Ovary (tissue), 9 donors: ENCODE results near the gene ARPC4. TPM values are rescaled to one million over a fixed set of nuclear protein-coding genes. Genes with fewer than 3 reads are reported as not detected.

Experiments used
- DNase-seq, 5 donors: peaks; one replicate each; pipeline ENCODE4 v3.0.0-alpha.2; 2019 to 2020
- H3K27ac ChIP-seq, 2 donors: fragments of 200-600 bp; one replicate each; pipeline versions ENCODE4 v1.5.1 to v1.8.0; 2019 to 2022
- H3K27me3 ChIP-seq: fragments of 200-600 bp; one replicate; pipeline ENCODE4 v1.8.0; 2022
- H3K36me3 ChIP-seq: fragments of 200-600 bp; sonication (generic); one replicate; pipeline ENCODE4 v1.5.1; 2019
- H3K4me1 ChIP-seq: one replicate; pipeline ENCODE4 v1.8.1; 2013; ENCODE audit warnings: mild to moderate bottlenecking, moderate library complexity; ENCODE audit not compliant: insufficient read depth
- H3K4me3 ChIP-seq: fragments of 200-600 bp; sonication (generic); one replicate; pipeline ENCODE4 v1.5.1; 2017
- H3K9me3 ChIP-seq, 2 donors: fragments of 200-600 bp in 1 of 2; sonication (generic) in 1 of 2; one replicate each; pipeline versions ENCODE4 v1.5.1 to v1.8.1; 2013 to 2019; ENCODE audit warnings: mild to moderate bottlenecking in 1 of 2, moderate library complexity in 1 of 2
- EP300 ChIP-seq: sonication (generic); formaldehyde crosslinking; IDR thresholded peaks from one replicate; pipeline ENCODE4 v1.6.1; 2017; ENCODE audit warnings: antibody characterized with exemption
- POLR2A ChIP-seq: fragments of 450-650 bp; IDR thresholded peaks from one replicate; pipeline ENCODE4 v1.6.1; 2017; ENCODE audit warnings: antibody characterized with exemption, mild to moderate bottlenecking, moderate library complexity
- WGBS, 3 donors: extraction: QIAGEN DNeasy Blood & Tissue Kit in 1 of 3; methylation state at CpG; one replicate each; pipeline versions ENCODE4 v1.1.5 to v1.1.7; 2013 to 2017; 5-methylcytosine and 5-hydroxymethylcytosine counted together
- intact Hi-C, 4 donors: fragments of 100-400 bp; cut with DNase I; formaldehyde crosslinking; loops; one replicate each; pipeline versions ENCODE4 v1.11.0 to v1.15.1; 2022 to 2023
- polyA plus RNA-seq, 2 donors: library from polyadenylated mRNA; stranded (reverse); fragments of 200-250 nt in 1 of 2; fragments of 350-450 nt in 1 of 2; fragmentation: Illumina TruSeq in 1 of 2; extraction: RNeasy Lipid Tissue Mini Kit (QIAGEN cat#74804) in 1 of 2; gene quantifications; one replicate each; pipeline ENCODE4 v1.2.3, GENCODE V29; 2013 to 2014
- total RNA-seq, 7 donors: library from RNA; depleted of rRNA in 2 of 7; stranded (reverse); fragments of >200 nt in 2 of 7; fragmentation: NEBNext Ultra II Directional in 3 of 7; extraction: Animal tissue kit (Norgen Biotek cat#: 25700) in 3 of 7; gene quantifications; one replicate each; pipeline versions ENCODE4 v1.1.0 to v1.2.4, GENCODE V29; 2016 to 2023
- TF ChIP-seq, protein P1 (sequence below), 3 donors: fragments of 450-650 bp in 2 of 3; fragments of 200-600 bp in 1 of 3; IDR thresholded peaks; one replicate each; pipeline versions ENCODE4 v1.5.1 to v1.8.0; 2016 to 2022; ENCODE audit warnings: antibody characterized with exemption in 3 of 3, mild to moderate bottlenecking in 1 of 3
- donor health status: DM: no; HTN: no; CAD: no; lungs with moderate emphysema.
- donor health status: DM: no; HTN: no; CAD: no.
- donor health status: Bipolar disorder and iron deficiency.
- donor health status: DM: yes; HTN: yes; CAD: no.
- donor health status: DM: no; HTN: no; CAD: no.
- donor health status: DM: yes; HTN: yes; CAD: no.

The ARPC4 gene
- total and polyA plus RNA-seq, 9 donors, result 58.3 to 189 (median 85.1) TPM

DNA sequence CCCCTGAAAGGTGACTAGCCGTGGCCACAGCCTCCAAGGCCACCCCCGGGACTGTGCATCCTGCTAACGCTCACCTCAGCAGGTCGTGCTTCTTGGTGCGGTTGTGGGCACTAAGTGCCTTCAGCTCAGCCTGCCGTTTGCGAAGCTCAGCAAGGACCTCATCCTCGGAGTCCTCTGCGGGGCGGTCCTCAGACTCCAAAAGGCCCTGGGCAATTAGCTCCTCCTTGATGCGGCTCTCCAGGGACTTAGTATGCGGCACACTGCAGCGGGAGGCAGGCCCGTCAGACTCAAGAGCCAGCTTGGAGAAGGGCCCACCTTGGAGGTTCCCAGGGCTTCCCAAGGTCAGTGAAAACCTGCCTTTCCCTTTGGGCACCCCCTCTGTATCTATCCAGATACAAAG lies 8.9 kb upstream of the ARPC4 start:
- Histone ChIP-seq H3K4me1 (no peaks in the 10 kb centered on the region), H3K9me3 (no peaks in the 10 kb centered on the region), H3K27me3 (no peaks in the 10 kb centered on the region), H3K36me3 (no peaks in the 10 kb centered on the region), H3K4me3 (no peak overlapping the region), H3K27ac (no peak overlapping the region)
- no peak for DNase-seq
- intact Hi-C loops, result no loop called here
- TF ChIP-seq POLR2A (no peak), EP300 (no peak)
- TF ChIP-seq, protein P1, sequence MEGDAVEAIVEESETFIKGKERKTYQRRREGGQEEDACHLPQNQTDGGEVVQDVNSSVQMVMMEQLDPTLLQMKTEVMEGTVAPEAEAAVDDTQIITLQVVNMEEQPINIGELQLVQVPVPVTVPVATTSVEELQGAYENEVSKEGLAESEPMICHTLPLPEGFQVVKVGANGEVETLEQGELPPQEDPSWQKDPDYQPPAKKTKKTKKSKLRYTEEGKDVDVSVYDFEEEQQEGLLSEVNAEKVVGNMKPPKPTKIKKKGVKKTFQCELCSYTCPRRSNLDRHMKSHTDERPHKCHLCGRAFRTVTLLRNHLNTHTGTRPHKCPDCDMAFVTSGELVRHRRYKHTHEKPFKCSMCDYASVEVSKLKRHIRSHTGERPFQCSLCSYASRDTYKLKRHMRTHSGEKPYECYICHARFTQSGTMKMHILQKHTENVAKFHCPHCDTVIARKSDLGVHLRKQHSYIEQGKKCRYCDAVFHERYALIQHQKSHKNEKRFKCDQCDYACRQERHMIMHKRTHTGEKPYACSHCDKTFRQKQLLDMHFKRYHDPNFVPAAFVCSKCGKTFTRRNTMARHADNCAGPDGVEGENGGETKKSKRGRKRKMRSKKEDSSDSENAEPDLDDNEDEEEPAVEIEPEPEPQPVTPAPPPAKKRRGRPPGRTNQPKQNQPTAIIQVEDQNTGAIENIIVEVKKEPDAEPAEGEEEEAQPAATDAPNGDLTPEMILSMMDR (IDR thresholded peaks at IDR 0.05), result no peak
- 88 to 94% (median 94%) methylated on average over 14 of the region's 14 CpGs for WGBS, 3 donors

DNA sequence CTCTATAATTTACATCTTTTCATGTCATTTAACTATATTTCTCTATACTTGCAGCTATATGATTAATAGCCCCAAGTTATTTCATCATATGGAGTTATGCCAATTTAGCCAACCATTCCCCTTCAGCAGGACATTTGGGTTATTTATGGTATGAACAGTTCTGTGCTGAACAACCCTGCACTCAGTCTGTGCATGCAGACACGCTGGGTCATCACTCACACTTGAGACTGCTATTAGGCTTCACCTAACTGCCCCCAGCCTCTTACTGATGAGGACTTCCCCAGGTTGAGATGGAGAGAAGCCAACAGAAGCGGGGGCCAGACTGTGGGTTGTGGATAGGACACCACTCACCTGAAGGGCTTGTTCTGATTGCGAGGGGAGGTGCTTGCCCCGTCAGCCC lies 7.9 kb upstream of the ARPC4 start:
- H3K36me3 ChIP-seq, result no peaks in the 10 kb centered on the region
- no peak overlapping the region for H3K4me3 ChIP-seq
- WGBS, 3 donors, result 90 to 97% (median 90%) methylated on average over 4 of the region's 4 CpGs
- H3K4me1 ChIP-seq, result no peaks in the 10 kb centered on the region
- DNase-seq, result no peak
- H3K27ac ChIP-seq, result no peak overlapping the region
- intact Hi-C loops, result no loop called here
- TF ChIP-seq, protein P1 (IDR thresholded peaks at IDR 0.05), result no peak
- no peak for TF ChIP-seq POLR2A
- no peak for TF ChIP-seq EP300
- H3K27me3 ChIP-seq, result no peaks in the 10 kb centered on the region
- no peaks in the 10 kb centered on the region for H3K9me3 ChIP-seq

DNA sequence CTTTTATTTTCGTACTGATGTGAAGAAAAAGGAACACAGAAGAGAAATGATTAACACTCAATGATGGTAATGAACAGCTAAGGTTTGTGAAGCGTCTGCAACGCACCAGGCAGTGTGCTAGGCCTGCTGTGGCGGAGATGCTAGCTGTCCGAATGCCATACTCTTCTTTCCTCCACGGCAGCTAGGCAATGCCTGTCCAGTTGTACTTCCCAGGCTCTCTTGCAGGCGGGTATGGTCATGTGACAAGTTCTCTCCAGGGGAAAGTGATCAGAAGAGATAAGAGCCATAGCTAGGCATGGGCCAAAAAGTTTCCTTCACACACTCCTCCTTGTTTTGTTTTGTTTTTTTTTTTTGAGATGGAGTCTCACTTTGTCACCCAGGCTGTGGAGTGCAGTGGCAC lies 7.3 kb upstream of the ARPC4 start:
- H3K27me3 ChIP-seq, result no peaks in the 10 kb centered on the region
- H3K9me3 ChIP-seq, result no peaks in the 10 kb centered on the region
- DNase-seq, result no peak
- TF ChIP-seq, protein P1 (IDR thresholded peaks at IDR 0.05), result no peak
- no peak for TF ChIP-seq EP300
- TF ChIP-seq POLR2A, result no peak
- no peaks in the 10 kb centered on the region for H3K36me3 ChIP-seq
- 75 to 82% (median 81%) methylated on average over 7 of the region's 7 CpGs for WGBS, 3 donors
- no peaks in the 10 kb centered on the region for H3K4me1 ChIP-seq
- intact Hi-C loops, result no loop called here
- no peak overlapping the region for H3K4me3 ChIP-seq
- no peak overlapping the region for H3K27ac ChIP-seq

DNA sequence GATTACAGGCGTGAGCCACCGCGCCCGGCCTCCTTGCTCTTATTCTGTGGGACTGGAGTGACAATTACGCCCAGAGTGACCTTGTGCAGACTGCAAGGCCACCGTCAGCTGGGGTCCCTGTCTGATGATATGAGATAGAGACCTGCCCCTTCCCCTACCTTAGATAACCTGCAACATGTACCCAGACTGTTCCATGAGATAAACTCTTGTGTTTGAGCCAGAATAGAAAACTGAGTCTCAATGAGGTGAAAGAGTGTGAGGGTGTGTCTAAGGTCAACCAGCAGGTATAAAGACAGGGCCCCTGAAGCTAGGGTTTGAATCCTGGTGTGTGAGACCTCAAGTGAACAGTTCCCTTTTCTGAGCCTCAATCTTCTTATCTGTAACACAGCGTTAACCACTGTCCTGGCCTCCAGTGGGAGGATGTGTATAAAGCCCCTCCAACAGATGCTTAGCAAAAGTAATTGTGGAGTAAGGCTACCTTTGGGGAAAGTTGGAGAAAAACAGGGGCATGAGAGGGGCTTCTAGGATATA lies 6.6 kb upstream of the ARPC4 start:
- no peaks in the 10 kb centered on the region for H3K27me3 ChIP-seq
- no peak overlapping the region for H3K27ac ChIP-seq
- no peak overlapping the region for H3K4me3 ChIP-seq
- no peaks in the 10 kb centered on the region for H3K4me1 ChIP-seq
- H3K9me3 ChIP-seq, result no peaks in the 10 kb centered on the region
- WGBS, 3 donors, result 83 to 91% (median 90%) methylated on average over 7 of the region's 7 CpGs
- TF ChIP-seq POLR2A, result no peak
- no peak for TF ChIP-seq EP300
- H3K36me3 ChIP-seq, result no peaks in the 10 kb centered on the region
- intact Hi-C loops, result no loop called here
- no peak for DNase-seq

DNA sequence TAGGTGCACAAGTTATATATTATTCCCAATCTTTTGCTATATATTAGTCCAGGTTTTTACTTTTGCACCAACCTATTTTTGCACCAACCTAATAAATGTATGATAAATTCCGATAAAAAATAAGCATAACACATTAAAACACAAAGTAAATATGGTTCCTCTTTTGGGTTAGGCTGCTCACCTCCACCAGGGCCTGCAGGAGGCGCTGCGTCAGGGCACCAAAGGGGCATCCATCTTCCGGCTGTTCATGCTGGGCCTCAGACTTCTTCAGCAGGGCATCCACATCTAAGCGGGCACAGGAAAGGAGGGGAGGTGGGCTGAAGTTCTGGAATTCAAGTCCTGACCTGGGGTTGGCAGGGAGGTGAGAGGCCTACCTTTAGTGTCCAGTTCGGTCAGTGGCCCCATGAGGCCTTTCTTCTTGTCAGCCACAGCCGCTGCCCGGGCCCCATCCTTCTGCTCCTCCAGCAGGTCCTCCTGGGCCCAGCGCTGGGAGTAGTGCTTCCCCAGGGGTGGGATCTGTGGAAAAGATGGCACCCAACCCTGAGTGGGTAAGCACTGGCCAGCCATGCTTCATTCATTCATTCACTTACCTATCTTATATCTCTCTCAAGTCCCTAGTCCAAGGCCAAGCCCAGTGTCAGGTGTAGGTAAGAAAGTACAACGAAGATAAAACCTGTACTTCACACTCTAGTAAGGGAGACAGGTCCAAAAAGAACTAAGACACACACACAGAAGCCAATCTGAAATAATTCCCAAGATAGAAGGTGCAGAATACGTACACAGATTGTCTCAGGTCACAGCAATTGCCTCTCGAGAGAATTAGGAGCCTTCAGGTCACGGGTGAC lies 5.8 kb upstream of the ARPC4 start:
- no peak overlapping the region for H3K27ac ChIP-seq
- H3K4me3 ChIP-seq, result no peak overlapping the region
- no peaks in the 10 kb centered on the region for H3K9me3 ChIP-seq
- H3K4me1 ChIP-seq, result peaks cover 3% of the 10 kb centered on the region
- WGBS, 3 donors, result 84 to 96% (median 89%) methylated on average over 13 of the region's 13 CpGs
- intact Hi-C loops, result no loop called here
- H3K27me3 ChIP-seq, result no peaks in the 10 kb centered on the region
- no peak for DNase-seq
- TF ChIP-seq, protein P1 (IDR thresholded peaks at IDR 0.05), result no peak
- TF ChIP-seq POLR2A, result no peak
- TF ChIP-seq EP300, result no peak
- H3K36me3 ChIP-seq, result no peaks in the 10 kb centered on the region
